Endothelial cell of umbilical vein (primary cell): ENCODE data around the gene TMEM209. TPM values are rescaled to one million over a fixed set of nuclear protein-coding genes. Genes with fewer than 3 reads are reported as not detected.

Experiments
- BruUV-seq: library from RNA; stranded (reverse); fragments of 400-500 nt; replicated peaks from 2 replicates; lab custom pipeline; 2021; lab: Mats Ljungman, UMichigan
- CTCF ChIA-PET: fragments of 300-600, 350-600 bp; sonication (Branson Sonifier 250); formaldehyde crosslinking; loops from one replicate; lab custom pipeline; 2021; ENCODE audit warnings: antibody characterized with exemption, inconsistent platforms; lab: Charles Lee
- POLR2A ChIA-PET: fragments of 300-600, 350-600 bp; sonication (Branson Sonifier 250); formaldehyde crosslinking; loops from one replicate; lab custom pipeline; 2021; ENCODE audit warnings: antibody characterized with exemption, inconsistent platforms; lab: Charles Lee
- DNase-seq: peaks from one replicate; pipeline ENCODE4 v3.0.0-alpha.2; 2011; ENCODE audit warnings: low read depth, low spot score
- FAIRE-seq: peaks from 2 replicates; lab custom pipeline; 2011; peaks lifted over from hg19 to GRCh38; lab: Jason Lieb, UNC
- H2AFZ ChIP-seq: 2 replicates; pipeline ENCODE4 v1.6.0; 2012; ENCODE audit warnings: low read depth, low read length, control low read depth, inconsistent platforms
- H3K27ac ChIP-seq: 2 replicates; pipeline ENCODE4 v1.5.1; 2011; ENCODE audit warnings: low read depth, mild to moderate bottlenecking, control low read depth, low read length, moderate library complexity; ENCODE audit not compliant: insufficient read depth
- H3K27me3 ChIP-seq, 2 experiments: 2 replicates each; pipeline versions ENCODE4 v1.6.0 to v1.6.1; 2011; ENCODE audit warnings: low read length in 2 of 2, mixed read lengths in 1 of 2; ENCODE audit not compliant: control insufficient read depth in 2 of 2, insufficient read depth in 2 of 2
- H3K36me3 ChIP-seq, 2 experiments: 2 replicates in 1 of 2; 3 replicates in 1 of 2; pipeline ENCODE4 v1.5.1; 2011; ENCODE audit warnings: low read length in 2 of 2, mild to moderate bottlenecking in 1 of 2, moderate library complexity in 1 of 2; ENCODE audit not compliant: control insufficient read depth in 2 of 2, insufficient read depth in 2 of 2; ENCODE audit errors: extremely low read depth in 1 of 2
- H3K4me1 ChIP-seq: 3 replicates; pipeline ENCODE4 v1.5.1; 2011; ENCODE audit warnings: mild to moderate bottlenecking, low read length; ENCODE audit not compliant: control insufficient read depth, insufficient read depth; ENCODE audit errors: extremely low read depth
- H3K4me2 ChIP-seq: 2 replicates; pipeline ENCODE4 v1.6.1; 2011; ENCODE audit warnings: low read length, control low read depth, mixed read lengths; ENCODE audit not compliant: insufficient read depth
- H3K4me3 ChIP-seq, 3 experiments: fragments of 200-600 bp in 1 of 3; sonication (generic), shearing (Covaris generic) in 1 of 3; replicated peaks in 1 of 3; 2 replicates each; pipeline ENCODE4 v1.5.1; 2011 to 2016; ENCODE audit warnings: control low read depth in 3 of 3, low read length in 3 of 3, mild to moderate bottlenecking in 2 of 3, inconsistent platforms in 1 of 3, low read depth in 1 of 3, moderate library complexity in 1 of 3; ENCODE audit not compliant: insufficient read depth in 1 of 3
- H3K79me2 ChIP-seq: 2 replicates; pipeline ENCODE4 v1.6.0; 2012; ENCODE audit warnings: low read length, inconsistent platforms; ENCODE audit not compliant: control insufficient read depth, insufficient read depth
- H3K9ac ChIP-seq: replicated peaks from 2 replicates; pipeline ENCODE3; 2011; ENCODE audit warnings: low read length, control low read depth; ENCODE audit not compliant: insufficient read depth; ENCODE audit errors: extremely low read depth
- H3K9me1 ChIP-seq: replicated peaks from 3 replicates; pipeline ENCODE4 v1.6.0; 2011; ENCODE audit warnings: mild to moderate bottlenecking, low read length; ENCODE audit not compliant: control insufficient read depth, insufficient read depth; ENCODE audit errors: extremely low read depth
- H3K9me3 ChIP-seq: replicated peaks from 2 replicates; pipeline ENCODE4 v1.5.1; 2012; ENCODE audit warnings: low read length, inconsistent platforms; ENCODE audit not compliant: control insufficient read depth, insufficient read depth
- H4K20me1 ChIP-seq: replicated peaks from 2 replicates; pipeline ENCODE3; 2011; ENCODE audit warnings: mild to moderate bottlenecking, low read length; ENCODE audit not compliant: control insufficient read depth, insufficient read depth; ENCODE audit errors: extremely low read depth
- EZH2 ChIP-seq: IDR thresholded peaks from 2 replicates; pipeline ENCODE4 v1.6.1; 2012; ENCODE audit warnings: borderline replicate concordance, low read depth, mild to moderate bottlenecking, moderate library complexity, low read length, inconsistent platforms; ENCODE audit not compliant: severe bottlenecking
- FOS ChIP-seq: IDR thresholded peaks from 2 replicates; pipeline ENCODE4 v1.6.1; 2011; ENCODE audit warnings: mild to moderate bottlenecking, low read length, moderate library complexity, borderline replicate concordance; ENCODE audit not compliant: insufficient read depth
- GATA2 ChIP-seq: IDR thresholded peaks from 2 replicates; pipeline ENCODE4 v1.7.0; 2011; ENCODE audit warnings: low read depth, mild to moderate bottlenecking, moderate library complexity, mixed read lengths, low read length; ENCODE audit not compliant: insufficient read length, insufficient read depth
- JUN ChIP-seq: IDR thresholded peaks from 2 replicates; pipeline ENCODE4 v1.6.1; 2011; ENCODE audit warnings: borderline replicate concordance, low read depth; ENCODE audit not compliant: insufficient read length, insufficient read depth
- MYC ChIP-seq: IDR thresholded peaks from one replicate; pipeline ENCODE4 v1.6.1; 2011; ENCODE audit warnings: mild to moderate bottlenecking, low read depth, low read length
- POLR2A ChIP-seq: IDR thresholded peaks from 2 replicates; pipeline ENCODE4 v1.6.1; 2012; ENCODE audit warnings: low read depth, mild to moderate bottlenecking, control low read depth, low read length
- dilution Hi-C: fragments of 300-500 bp; cut with MboI; formaldehyde crosslinking; loops from one replicate; pipeline ENCODE4 v1.15.0; 2019; ENCODE audit warnings: low sequenced_read_pairs; ENCODE audit not compliant: extremely low pct_ligation_motif_present
- intact Hi-C: fragments of 100-400 bp; cut with micrococcal nuclease; formaldehyde crosslinking; loops from one replicate; pipeline ENCODE4 v1.10.0; 2022
- polyA plus RNA-seq, 4 experiments: library from polyadenylated mRNA; depleted of rRNA in 3 of 4; stranded (reverse) in 3 of 4; unstranded in 1 of 4; fragments of >200 nt; gene quantifications; 2 replicates each; pipeline versions ENCODE4 v1.2.1 to v1.2.3, GENCODE V29; 2011 to 2012; ENCODE audit warnings: missing spikeins in 1 of 4
- total RNA-seq: library from RNA; stranded (reverse); gene quantifications from 2 replicates; pipeline ENCODE4 v1.2.3, GENCODE V29; 2021
- TF ChIP-seq, protein P1 (sequence below): IDR thresholded peaks from 2 replicates; pipeline ENCODE4 v1.6.1; 2011; ENCODE audit not compliant: insufficient read depth, insufficient read length

The TMEM209 gene
- total and polyA plus RNA-seq, 2 donors (not counting 3 experiments of a cell fraction or from before 2014, with no cell fraction given) = 13.0 to 16.6 TPM

DNA sequence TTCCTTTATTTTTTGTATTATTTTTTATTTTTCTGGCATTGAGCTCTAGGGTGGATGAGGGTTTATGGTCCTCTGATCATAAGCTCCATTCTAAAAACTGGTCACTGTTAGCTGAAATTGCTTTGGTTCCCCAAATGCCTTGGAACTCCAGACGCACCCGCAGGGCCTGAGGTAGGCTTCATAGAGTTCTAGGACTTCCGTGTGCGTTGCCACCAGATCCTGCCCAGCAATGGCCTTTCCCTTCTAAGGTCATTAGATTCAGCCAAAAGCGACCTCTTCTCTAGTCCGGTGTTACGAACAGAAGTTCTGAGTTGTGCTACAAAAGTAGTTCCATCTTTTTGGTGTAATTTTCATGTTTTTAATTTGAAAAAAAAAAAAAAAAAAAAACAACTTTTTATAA lies 70.5 kb downstream of the TMEM209 start:
- BruUV-seq = no TSS peak
- dilution Hi-C loops = no loop called here
- H3K36me3 ChIP-seq = peaks cover 5 to 9% of the 10 kb centered on the region in 2 experiments

GRCh38 chr7:130134106-130134636 lies 71.0 kb downstream of the TMEM209 start:
- CTCF ChIA-PET = interaction anchor here (1.8 kb wide), 1 partner anchor 62 kb away, joined by 6 read pairs; no protein-coding TSS in a partner anchor
- TF ChIP-seq, protein P1, sequence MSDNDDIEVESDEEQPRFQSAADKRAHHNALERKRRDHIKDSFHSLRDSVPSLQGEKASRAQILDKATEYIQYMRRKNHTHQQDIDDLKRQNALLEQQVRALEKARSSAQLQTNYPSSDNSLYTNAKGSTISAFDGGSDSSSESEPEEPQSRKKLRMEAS = no peak
- no peak for TF ChIP-seq JUN
- no peaks in the 10 kb centered on the region for H3K27me3 ChIP-seq
- no peaks in the 10 kb centered on the region for H3K79me2 ChIP-seq
- H3K27ac ChIP-seq = no peak overlapping the region
- H4K20me1 ChIP-seq = no peaks in the 10 kb centered on the region
- H3K4me1 ChIP-seq = no peaks in the 10 kb centered on the region
- H3K9ac ChIP-seq = no peak overlapping the region
- POLR2A ChIA-PET = no interaction called here
- DNase-seq = no peak
- BruUV-seq = no TSS peak
- dilution Hi-C loops = no loop called here
- H3K4me2 ChIP-seq = no peak overlapping the region
- peaks cover 6 to 9% of the 10 kb centered on the region in 2 experiments for H3K36me3 ChIP-seq
- no peaks in the 10 kb centered on the region for H3K9me1 ChIP-seq
- no peak overlapping the region for H2AFZ ChIP-seq
- H3K4me3 ChIP-seq = no peak overlapping the region
- no peak for FAIRE-seq
- intact Hi-C loops = no loop called here
- no peaks in the 10 kb centered on the region for H3K9me3 ChIP-seq

More for the DNA sequence above, 70.5 kb downstream of the TMEM209 start:
- DNase-seq (no peak), FAIRE-seq (no peak)
- no peaks in the 10 kb centered on the region for H3K9me3 ChIP-seq
- no peaks in the 10 kb centered on the region for H3K4me1 ChIP-seq
- H3K9ac ChIP-seq = no peak overlapping the region
- no peak overlapping the region for H3K4me3 ChIP-seq
- no peak for TF ChIP-seq FOS
- TF ChIP-seq POLR2A = no peak
- TF ChIP-seq EZH2 = no peak
- TF ChIP-seq, protein P1 = no peak
- no peak for TF ChIP-seq GATA2
- TF ChIP-seq MYC = no peak
- no peaks in the 10 kb centered on the region for H3K79me2 ChIP-seq
- no peak overlapping the region for H2AFZ ChIP-seq
- POLR2A ChIA-PET = no interaction called here
- H3K4me2 ChIP-seq = no peak overlapping the region
- no peak overlapping the region for H3K27ac ChIP-seq
- no peaks in the 10 kb centered on the region for H3K9me1 ChIP-seq
- no peaks in the 10 kb centered on the region for H3K27me3 ChIP-seq
- CTCF ChIA-PET = interaction anchor here (1.8 kb wide), 1 partner anchor 63 kb away, joined by 6 read pairs; no protein-coding TSS in a partner anchor
- intact Hi-C loops = no loop called here
- H4K20me1 ChIP-seq = no peaks in the 10 kb centered on the region
